ENCODE data around the gene LPP. TPM values are rescaled to one million over a fixed set of nuclear protein-coding genes. Genes with fewer than 3 reads are reported as not detected.

Gene LPP
- total RNA-seq, 1 experiment from 2014 or later, result 54.0 TPM

DNA sequence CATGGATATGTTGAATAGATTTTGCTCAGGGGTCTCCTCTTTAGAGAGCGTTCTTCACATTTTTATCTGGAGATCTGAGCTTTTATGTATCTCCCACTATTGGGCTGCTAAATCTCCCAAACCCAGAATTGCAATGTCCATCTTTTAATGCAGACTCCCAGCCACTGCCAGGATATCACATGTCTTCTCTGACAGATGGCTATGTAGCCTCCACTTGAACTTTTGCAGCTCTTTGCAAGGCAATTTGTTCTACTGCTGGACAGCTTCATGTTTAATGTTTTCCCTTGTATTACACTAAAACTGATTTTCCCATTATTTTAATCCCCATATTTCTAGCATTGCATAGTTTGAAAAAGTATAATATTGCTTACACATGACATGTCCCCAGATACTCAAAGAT is 177.2 kb downstream of the LPP start:
- no peaks in the 10 kb centered on the region for H4K20me1 ChIP-seq (ENCODE audit: insufficient read depth)
- DNase-seq (ENCODE audit: low read depth, low spot score), result no peak
- ChIA-PET RAD21 (ENCODE audit: low non-redundant PET in 1 of 2, low total read pairs in 2 of 2, uncharacterized antibody in 2 of 2, unreplicated experiment in 2 of 2) (no interaction called here), CTCF (no interaction called here), POLR2A (no interaction called here)
- H3K36me3 ChIP-seq (ENCODE audit: control insufficient read depth in 1 of 2, insufficient read depth in 2 of 2, low read length in 2 of 2), result no peaks in the 10 kb centered on the region
- no peaks in the 10 kb centered on the region for H3K4me1 ChIP-seq (ENCODE audit: control insufficient read depth in 1 of 2, insufficient read depth in 2 of 2, low read length in 2 of 2)
- H3K9me2 ChIP-seq (ENCODE audit: insufficient read depth), result no peaks in the 10 kb centered on the region
- H3K4me3 ChIP-seq (replicated peaks in 1 of 2; ENCODE audit: low read depth in 1 of 2, low read length in 2 of 2), result no peak overlapping the region
- H3K27ac ChIP-seq (ENCODE audit: low read depth, low read length), result no peak overlapping the region
- no TSS peak for BruUV-seq (replicated peaks)
- no peaks in the 10 kb centered on the region for H3K79me2 ChIP-seq (ENCODE audit: insufficient read depth, low read length)
- TF ChIP-seq SP1 (IDR thresholded peaks at IDR 0.05; ENCODE audit: low read depth) (no peak), CBX3 (IDR thresholded peaks at IDR 0.05; ENCODE audit: low read depth) (no peak), RAD21 (IDR thresholded peaks at IDR 0.05; ENCODE audit: low read depth) (no peak), EZH2 (IDR thresholded peaks at IDR 0.05) (no peak), POLR2AphosphoS5 (IDR thresholded peaks at IDR 0.05; ENCODE audit: low read depth, low read length) (no peak)
- no peak overlapping the region for H3K4me2 ChIP-seq (ENCODE audit: low read length)
- no peak overlapping the region for H3K9ac ChIP-seq (ENCODE audit: low read length)
- intact Hi-C loops (cut with micrococcal nuclease), result no loop called here
- no peaks in the 10 kb centered on the region for H3K27me3 ChIP-seq (ENCODE audit: insufficient read depth, low read length)
- H3K9me3 ChIP-seq (ENCODE audit: control insufficient read depth in 1 of 2, insufficient read depth in 1 of 2, low read depth in 1 of 2, low read length in 2 of 2), result no peaks in the 10 kb centered on the region
- ATAC-seq, result no peak
- no peak overlapping the region for H2AFZ ChIP-seq (ENCODE audit: low read depth, low read length, poor library complexity, severe bottlenecking)

DNA sequence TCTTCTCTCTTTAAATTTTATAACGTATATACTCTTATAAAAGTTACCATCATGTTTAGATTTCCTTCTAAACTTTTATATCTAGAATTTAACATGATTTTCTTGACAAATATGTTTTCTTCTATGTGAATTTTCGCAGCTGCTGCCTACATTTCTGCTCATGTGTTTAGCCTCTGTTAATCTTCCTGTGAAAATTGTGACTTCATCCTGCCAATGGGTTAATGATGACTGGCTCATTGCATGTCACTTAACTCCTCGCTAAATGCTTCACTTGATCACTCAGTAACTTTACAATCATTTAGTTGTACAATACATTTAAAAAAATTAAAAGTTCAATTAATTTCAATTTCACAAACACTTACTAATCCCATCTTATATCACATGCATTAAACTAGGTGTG is 178.1 kb downstream of the LPP start:
- Histone ChIP-seq H3K27me3 (ENCODE audit: insufficient read depth, low read length) (no peaks in the 10 kb centered on the region), H3K4me3 (replicated peaks in 1 of 2; ENCODE audit: low read depth in 1 of 2, low read length in 2 of 2) (no peak overlapping the region), H3K27ac (ENCODE audit: low read depth, low read length) (no peak overlapping the region), H3K4me2 (ENCODE audit: low read length) (no peak overlapping the region), H2AFZ (ENCODE audit: low read depth, low read length, poor library complexity, severe bottlenecking) (no peak overlapping the region), H3K36me3 (ENCODE audit: control insufficient read depth in 1 of 2, insufficient read depth in 2 of 2, low read length in 2 of 2) (no peaks in the 10 kb centered on the region), H3K79me2 (ENCODE audit: insufficient read depth, low read length) (no peaks in the 10 kb centered on the region), H4K20me1 (ENCODE audit: insufficient read depth) (no peaks in the 10 kb centered on the region), H3K9ac (ENCODE audit: low read length) (no peak overlapping the region), H3K9me3 (ENCODE audit: control insufficient read depth in 1 of 2, insufficient read depth in 1 of 2, low read depth in 1 of 2, low read length in 2 of 2) (no peaks in the 10 kb centered on the region), H3K4me1 (ENCODE audit: control insufficient read depth in 1 of 2, insufficient read depth in 2 of 2, low read length in 2 of 2) (no peaks in the 10 kb centered on the region), H3K9me2 (ENCODE audit: insufficient read depth) (no peaks in the 10 kb centered on the region)
- no peak for ATAC-seq
- ChIA-PET RAD21 (ENCODE audit: low non-redundant PET in 1 of 2, low total read pairs in 2 of 2, uncharacterized antibody in 2 of 2, unreplicated experiment in 2 of 2) (no interaction called here), CTCF (no interaction called here), POLR2A (no interaction called here)
- intact Hi-C loops (cut with micrococcal nuclease), result no loop called here
- TF ChIP-seq ZFX (IDR thresholded peaks at IDR 0.05) (no peak), POLR2AphosphoS5 (IDR thresholded peaks at IDR 0.05; ENCODE audit: low read depth, low read length) (no peak), ELF1 (IDR thresholded peaks at IDR 0.05; ENCODE audit: borderline replicate concordance, low read depth) (no peak), EZH2phosphoT487 (IDR thresholded peaks at IDR 0.05; ENCODE audit: borderline replicate concordance) (no peak), SIN3A (IDR thresholded peaks at IDR 0.05; ENCODE audit: low read depth) (no peak), TCF7L2 (IDR thresholded peaks at IDR 0.05; ENCODE audit: borderline replicate concordance, extremely low read depth, insufficient read depth, insufficient read length) (no peak)
- no TSS peak for BruUV-seq (replicated peaks)
- no peak for DNase-seq (ENCODE audit: low read depth, low spot score)
